ENCODE results near the gene MRPL36.

MRPL36 gene

DNA sequence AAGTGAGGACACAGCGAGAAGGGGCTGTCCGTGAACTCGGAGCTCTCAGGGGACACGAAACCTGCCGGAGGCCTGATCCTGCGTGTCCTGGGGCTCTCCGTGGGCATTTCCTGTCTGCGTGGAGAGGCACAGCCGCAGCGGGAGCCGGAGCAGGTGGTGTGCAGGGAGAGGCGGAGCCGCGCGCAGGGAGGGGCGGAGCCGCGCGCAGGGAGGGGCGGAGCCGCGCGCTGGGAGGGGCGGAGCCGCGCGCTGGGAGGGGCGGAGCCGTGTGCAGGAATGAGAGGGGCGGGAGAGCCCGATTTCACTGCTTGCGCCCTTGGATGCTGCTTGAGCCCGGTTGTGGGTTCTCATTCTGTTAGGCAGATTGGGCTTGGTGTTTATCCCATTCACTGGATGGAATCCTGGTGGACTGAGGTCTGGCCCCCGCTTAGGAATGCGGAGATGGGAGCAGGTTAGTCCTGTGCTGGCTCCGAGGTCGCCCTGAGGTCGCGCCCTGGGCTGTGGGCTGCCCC is 28.3 kb upstream of the MRPL36 start:
- Histone ChIP-seq H3K36me3 (replicated peaks) (no peaks in the 10 kb centered on the region), H3K4me3 (ENCODE audit: low read depth, low read length) (no peak overlapping the region), H3K27me3 (replicated peaks) (peaks cover 2% of the 10 kb centered on the region), H3K27ac (no peak overlapping the region)
- in situ Hi-C loops (cut with HindIII; ENCODE audit: low pct_ligation_motif_present, low sequenced_read_pairs), result no loop called here
- DNase-seq, result no peak
- TF ChIP-seq, protein P1, sequence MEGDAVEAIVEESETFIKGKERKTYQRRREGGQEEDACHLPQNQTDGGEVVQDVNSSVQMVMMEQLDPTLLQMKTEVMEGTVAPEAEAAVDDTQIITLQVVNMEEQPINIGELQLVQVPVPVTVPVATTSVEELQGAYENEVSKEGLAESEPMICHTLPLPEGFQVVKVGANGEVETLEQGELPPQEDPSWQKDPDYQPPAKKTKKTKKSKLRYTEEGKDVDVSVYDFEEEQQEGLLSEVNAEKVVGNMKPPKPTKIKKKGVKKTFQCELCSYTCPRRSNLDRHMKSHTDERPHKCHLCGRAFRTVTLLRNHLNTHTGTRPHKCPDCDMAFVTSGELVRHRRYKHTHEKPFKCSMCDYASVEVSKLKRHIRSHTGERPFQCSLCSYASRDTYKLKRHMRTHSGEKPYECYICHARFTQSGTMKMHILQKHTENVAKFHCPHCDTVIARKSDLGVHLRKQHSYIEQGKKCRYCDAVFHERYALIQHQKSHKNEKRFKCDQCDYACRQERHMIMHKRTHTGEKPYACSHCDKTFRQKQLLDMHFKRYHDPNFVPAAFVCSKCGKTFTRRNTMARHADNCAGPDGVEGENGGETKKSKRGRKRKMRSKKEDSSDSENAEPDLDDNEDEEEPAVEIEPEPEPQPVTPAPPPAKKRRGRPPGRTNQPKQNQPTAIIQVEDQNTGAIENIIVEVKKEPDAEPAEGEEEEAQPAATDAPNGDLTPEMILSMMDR (IDR thresholded peaks at IDR 0.05; ENCODE audit: low read depth, low read length, missing control alignments), result no peak

DNA sequence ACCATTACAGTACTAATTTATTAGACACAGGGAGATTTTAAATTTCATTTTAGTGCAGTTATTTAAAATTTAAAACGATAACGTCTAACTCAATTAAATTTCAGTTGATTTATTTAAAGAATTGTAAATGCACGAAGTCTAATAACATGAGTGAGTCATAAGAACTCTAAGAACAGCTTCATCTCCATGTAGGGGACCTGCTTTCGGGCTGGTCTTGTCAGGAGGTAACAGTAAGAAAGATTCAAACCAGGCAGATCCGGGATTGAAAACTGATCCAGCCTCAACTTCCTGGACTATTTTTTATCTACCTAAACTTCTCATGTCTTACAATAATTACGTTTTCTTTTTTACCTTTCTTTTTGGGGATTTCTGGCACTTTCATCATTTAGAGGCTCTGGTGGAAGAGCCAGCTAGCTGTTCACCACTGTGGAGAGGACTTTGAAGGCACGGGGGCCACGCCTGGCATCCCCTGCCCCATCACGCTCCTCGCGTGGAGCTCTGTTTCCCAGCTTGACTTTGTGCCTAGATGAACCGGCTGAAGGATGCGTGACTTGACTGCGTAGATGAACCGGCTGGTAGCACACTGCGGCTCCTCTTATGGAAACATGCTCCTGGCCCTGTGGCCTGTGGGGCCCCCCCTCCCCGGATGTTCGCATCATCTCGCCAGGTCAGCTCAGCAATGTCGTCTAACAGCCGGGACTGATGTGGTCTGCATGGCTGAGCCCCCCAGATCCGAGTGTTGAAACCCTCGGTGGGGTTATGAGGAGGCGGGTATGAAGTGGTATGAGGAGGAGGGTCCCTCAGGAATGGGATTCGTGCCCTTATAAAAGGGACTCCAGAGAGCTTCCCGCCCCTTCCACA is 27.6 kb upstream of the MRPL36 start:
- peaks cover 2% of the 10 kb centered on the region for H3K27me3 ChIP-seq (replicated peaks)
- in situ Hi-C loops (cut with HindIII; ENCODE audit: low pct_ligation_motif_present, low sequenced_read_pairs), result no loop called here
- TF ChIP-seq, protein P1 (IDR thresholded peaks at IDR 0.05; ENCODE audit: low read depth, low read length, missing control alignments), result no peak
- DNase-seq, result no peak
- H3K4me3 ChIP-seq (ENCODE audit: low read depth, low read length), result no peak overlapping the region
- peaks cover 2% of the 10 kb centered on the region for H3K36me3 ChIP-seq (replicated peaks)
- H3K27ac ChIP-seq, result no peak overlapping the region

DNA sequence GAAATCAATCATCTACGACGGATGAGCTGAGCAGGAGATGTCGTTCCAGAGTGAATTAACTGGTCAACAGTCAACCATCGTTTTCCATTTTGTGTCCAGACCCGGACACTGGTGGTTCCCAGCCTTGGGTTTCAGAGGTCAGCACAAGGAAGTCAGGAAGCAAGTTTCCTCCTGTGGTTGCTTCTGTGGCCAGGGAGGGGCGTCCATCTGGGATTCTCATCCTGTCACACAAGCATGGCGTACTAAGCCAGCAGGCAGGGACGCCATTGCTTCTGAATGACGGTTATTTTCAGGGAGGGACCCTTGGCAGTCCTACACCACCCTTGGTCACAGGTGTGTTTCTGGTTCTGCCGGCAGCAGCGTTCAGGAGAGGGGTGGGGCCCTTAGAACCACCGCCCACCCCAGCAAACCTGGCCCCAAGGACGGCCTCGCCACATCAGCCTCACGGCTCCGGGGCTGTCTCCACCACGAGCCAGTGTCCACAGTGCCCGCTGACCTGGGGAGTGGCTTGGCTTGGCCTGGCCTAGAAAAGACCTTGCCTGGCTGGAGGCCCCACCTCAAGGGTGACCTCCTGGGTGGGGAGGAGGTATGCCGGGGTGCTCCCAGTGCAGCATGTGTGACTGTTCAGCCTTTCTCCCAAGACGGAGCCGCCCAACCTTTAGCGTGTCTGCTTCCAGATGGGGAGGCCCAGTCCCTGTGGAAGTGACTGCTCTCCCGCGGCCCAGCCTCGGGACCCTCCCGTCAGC is 26.8 kb upstream of the MRPL36 start:
- in situ Hi-C loops (cut with HindIII; ENCODE audit: low pct_ligation_motif_present, low sequenced_read_pairs), result no loop called here
- no peaks in the 10 kb centered on the region for H3K27me3 ChIP-seq (replicated peaks)
- H3K36me3 ChIP-seq (replicated peaks), result peaks cover 6% of the 10 kb centered on the region
- TF ChIP-seq, protein P1 (IDR thresholded peaks at IDR 0.05; ENCODE audit: low read depth, low read length, missing control alignments), result no peak
- H3K4me3 ChIP-seq (ENCODE audit: low read depth, low read length), result no peak overlapping the region
- no peak for DNase-seq
- no peak overlapping the region for H3K27ac ChIP-seq

DNA sequence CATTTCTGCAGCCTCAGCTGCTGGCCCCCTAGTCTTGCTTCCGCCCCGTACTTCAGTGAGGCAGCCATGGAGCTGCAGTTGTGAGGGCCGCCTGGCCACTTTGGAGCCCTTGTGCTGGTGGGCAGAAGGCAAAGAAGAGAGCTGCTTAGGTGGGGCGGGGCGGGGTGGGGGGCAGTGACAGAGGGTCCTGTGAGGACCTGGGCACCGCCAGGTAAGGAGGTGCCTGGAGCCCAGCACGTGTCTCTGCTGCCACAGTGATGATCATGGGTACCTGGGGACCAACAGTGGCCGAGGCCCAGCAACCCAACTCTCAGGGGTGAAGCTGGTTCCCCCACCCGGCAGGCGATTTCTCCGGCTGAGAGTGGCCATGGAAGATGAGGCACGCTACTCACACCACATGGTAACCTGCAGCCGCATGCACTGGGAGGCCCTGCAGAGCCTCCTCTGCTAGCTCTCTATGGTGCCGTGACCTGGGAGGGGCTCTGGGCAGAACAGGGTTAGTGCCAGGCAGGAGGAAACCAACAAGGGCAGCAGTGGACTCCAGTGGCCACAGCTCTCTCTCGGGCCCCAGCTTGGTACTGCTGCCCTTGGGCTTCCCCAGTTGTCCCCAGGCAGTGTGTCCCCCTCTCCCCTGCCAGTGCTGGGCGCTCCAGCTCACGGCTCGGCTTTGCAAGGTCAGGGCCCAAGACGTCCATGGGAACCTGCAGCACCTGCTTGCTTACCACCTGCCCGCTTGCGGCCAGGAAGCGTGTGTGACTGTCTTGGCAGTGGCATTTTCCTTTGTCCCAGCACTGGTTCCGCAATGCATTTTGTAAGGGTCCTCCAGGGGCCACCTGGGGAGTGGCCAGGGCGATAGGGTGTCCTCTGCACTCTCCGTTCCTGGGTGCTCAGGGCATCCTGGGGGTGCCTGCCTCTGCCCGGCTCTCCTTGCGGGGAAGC is 25.5 kb upstream of the MRPL36 start:
- in situ Hi-C loops (cut with HindIII; ENCODE audit: low pct_ligation_motif_present, low sequenced_read_pairs), result no loop called here
- H3K36me3 ChIP-seq (replicated peaks), result peaks cover 12% of the 10 kb centered on the region
- TF ChIP-seq, protein P1 (IDR thresholded peaks at IDR 0.05; ENCODE audit: low read depth, low read length, missing control alignments), result no peak

DNA sequence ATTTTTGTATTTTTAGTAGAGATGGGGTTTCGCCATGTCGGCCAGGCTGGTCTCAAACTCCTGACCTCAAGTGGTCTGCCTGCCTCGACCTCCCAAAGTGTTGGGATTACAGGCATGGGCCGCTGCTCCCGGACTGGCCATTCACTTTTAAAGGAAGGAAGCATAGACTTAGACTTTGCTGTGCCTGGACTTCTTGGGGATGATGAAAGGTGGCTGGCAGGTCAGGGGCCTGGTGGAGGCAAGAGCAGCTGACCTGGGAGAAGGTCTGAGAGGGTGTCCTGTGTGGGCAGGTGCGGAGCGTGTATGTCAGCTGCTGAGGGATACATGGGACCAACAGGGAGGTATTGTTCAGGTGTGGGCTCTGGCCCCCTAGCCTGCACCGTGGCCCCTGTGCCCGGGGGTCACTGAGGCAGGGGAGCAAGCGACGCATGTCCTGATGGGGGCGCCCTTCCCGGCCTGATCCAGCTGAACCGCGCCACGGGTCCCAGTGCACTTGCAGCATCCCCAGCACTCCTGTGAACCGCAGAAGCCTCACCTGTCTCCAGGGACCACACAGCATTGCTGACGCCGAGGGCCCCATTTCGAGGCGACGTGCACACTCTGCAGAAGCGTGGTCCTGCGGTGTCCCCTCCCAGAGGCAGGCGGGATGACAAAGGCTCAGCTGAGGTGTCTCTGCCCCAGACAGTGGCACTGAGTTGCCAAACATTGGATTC is 24.6 kb upstream of the MRPL36 start:
- DNase-seq, result no peak
- TF ChIP-seq, protein P1 (IDR thresholded peaks at IDR 0.05; ENCODE audit: low read depth, low read length, missing control alignments), result no peak
- no peaks in the 10 kb centered on the region for H3K27me3 ChIP-seq (replicated peaks)

More for the DNA sequence above, 25.5 kb upstream of the MRPL36 start:
- no peak for DNase-seq
- no peak overlapping the region for H3K4me3 ChIP-seq (ENCODE audit: low read depth, low read length)
- no peaks in the 10 kb centered on the region for H3K27me3 ChIP-seq (replicated peaks)
- H3K27ac ChIP-seq, result no peak overlapping the region

More for the DNA sequence above, 24.6 kb upstream of the MRPL36 start:
- Histone ChIP-seq H3K36me3 (replicated peaks) (peaks cover 15% of the 10 kb centered on the region), H3K4me3 (ENCODE audit: low read depth, low read length) (no peak overlapping the region), H3K27ac (no peak overlapping the region)
- in situ Hi-C loops (cut with HindIII; ENCODE audit: low pct_ligation_motif_present, low sequenced_read_pairs), result no loop called here
